ENCODE results near the gene FAIM2.
A peak's percentile ranks its signal among the peaks of the same experiment; 100 is the strongest.
"Not testable (repeated sequence)": the region's sequence is repeated elsewhere in the genome, so short reads cannot be mapped to it uniquely, and the experiment has no call there.

Gene FAIM2

GRCh38 chr12:49855890-49856289 is 47.8 kb downstream of the FAIM2 start:
- not testable (repeated sequence) for H3K4me3 Mint-ChIP-seq, H3K36me3 Mint-ChIP-seq, H3K27ac Mint-ChIP-seq, ATAC-seq, H3K4me1 Mint-ChIP-seq, H3K9me3 Mint-ChIP-seq
- H3K27me3 Mint-ChIP-seq: peaks cover 26% of the 10 kb centered on the region

- H3K27ac Mint-ChIP-seq: no peak overlapping the region
- no peak for ATAC-seq
- peaks cover 26% of the 10 kb centered on the region for H3K27me3 Mint-ChIP-seq
- no peaks in the 10 kb centered on the region for H3K36me3 Mint-ChIP-seq
- no peak overlapping the region for H3K4me3 Mint-ChIP-seq
- H3K4me1 Mint-ChIP-seq: no peaks in the 10 kb centered on the region
- no peaks in the 10 kb centered on the region for H3K9me3 Mint-ChIP-seq
These were observed 48.7 kb downstream of the FAIM2 start for GRCh38 chr12:49854976-49855375.

- H3K27ac Mint-ChIP-seq: no peak overlapping the region
- ATAC-seq: no peak
- no peak overlapping the region for H3K4me3 Mint-ChIP-seq
- H3K9me3 Mint-ChIP-seq: no peaks in the 10 kb centered on the region
- H3K27me3 Mint-ChIP-seq: peaks cover 33% of the 10 kb centered on the region
- H3K4me1 Mint-ChIP-seq: no peaks in the 10 kb centered on the region
- H3K36me3 Mint-ChIP-seq: no peaks in the 10 kb centered on the region
These were observed 50.0 kb downstream of the FAIM2 start for GRCh38 chr12:49853671-49854070.

GRCh38 chr12:49847161-49847560 is 56.5 kb downstream of the FAIM2 start:
- Mint-ChIP-seq H3K9me3 (no peaks in the 10 kb centered on the region), H3K27me3 (peaks cover 12% of the 10 kb centered on the region), H3K36me3 (no peaks in the 10 kb centered on the region), H3K4me3 (no peak overlapping the region), H3K27ac (no peak overlapping the region), H3K4me1 (peaks cover 17% of the 10 kb centered on the region)
- ATAC-seq: no peak

- Mint-ChIP-seq H3K4me1 (peaks cover 28% of the 10 kb centered on the region), H3K9me3 (no peaks in the 10 kb centered on the region), H3K4me3 (no peak overlapping the region), H3K27me3 (peaks cover 11% of the 10 kb centered on the region), H3K36me3 (no peaks in the 10 kb centered on the region), H3K27ac (no peak overlapping the region)
- no peak for ATAC-seq
These were observed 57.7 kb downstream of the FAIM2 start for GRCh38 chr12:49846032-49846431.

GRCh38 chr12:49843876-49844437 is 59.7 kb downstream of the FAIM2 start:
- ATAC-seq: no peak
- H3K4me3 Mint-ChIP-seq: no peak overlapping the region
- H3K4me1 Mint-ChIP-seq: peaks cover 35% of the 10 kb centered on the region
- no peaks in the 10 kb centered on the region for H3K9me3 Mint-ChIP-seq
- peaks cover 6% of the 10 kb centered on the region for H3K27me3 Mint-ChIP-seq
- H3K36me3 Mint-ChIP-seq: no peaks in the 10 kb centered on the region
- H3K27ac Mint-ChIP-seq: no peak overlapping the region

GRCh38 chr12:49843411-49843810 is 60.3 kb downstream of the FAIM2 start:
- H3K4me1 Mint-ChIP-seq: peaks cover 36% of the 10 kb centered on the region
- H3K36me3 Mint-ChIP-seq: no peaks in the 10 kb centered on the region

GRCh38 chr12:49842519-49843352 is 61.0 kb downstream of the FAIM2 start, which contains the start of gene BCDIN3D:
Gene BCDIN3D, minus strand, starts transcription at chr12:49843106. Its CDS starts 19 bp downstream, at chr12:49843087.
- ATAC-seq: peak; percentile 97
- peak within 1 kb of the TSS; percentile 90 for H3K4me3 Mint-ChIP-seq
- no peaks in the 10 kb centered on the region for H3K36me3 Mint-ChIP-seq
- H3K27me3 Mint-ChIP-seq: no peaks in the 10 kb centered on the region
- peak within 1 kb of the TSS; percentile 91 for H3K27ac Mint-ChIP-seq
- peaks cover 36% of the 10 kb centered on the region for H3K4me1 Mint-ChIP-seq
- H3K9me3 Mint-ChIP-seq: no peaks in the 10 kb centered on the region

More at GRCh38 chr12:49843411-49843810, 60.3 kb downstream of the FAIM2 start:
- peak overlapping the region; percentile 90 for H3K4me3 Mint-ChIP-seq
- peak overlapping the region; percentile 91 for H3K27ac Mint-ChIP-seq
- H3K27me3 Mint-ChIP-seq: peaks cover under 1% of the 10 kb centered on the region
- H3K9me3 Mint-ChIP-seq: no peaks in the 10 kb centered on the region
- no peak for ATAC-seq

GRCh38 chr12:49838973-49839633 is 64.6 kb downstream of the FAIM2 start:
- no peak overlapping the region for H3K27ac Mint-ChIP-seq
- no peak for ATAC-seq
- peaks cover 5% of the 10 kb centered on the region for H3K36me3 Mint-ChIP-seq
- no peak overlapping the region for H3K4me3 Mint-ChIP-seq
- no peaks in the 10 kb centered on the region for H3K9me3 Mint-ChIP-seq
- H3K27me3 Mint-ChIP-seq: no peaks in the 10 kb centered on the region
- peaks cover 30% of the 10 kb centered on the region for H3K4me1 Mint-ChIP-seq

GRCh38 chr12:49832836-49833421 is 70.8 kb downstream of the FAIM2 start:
- no peak overlapping the region for H3K27ac Mint-ChIP-seq

GRCh38 chr12:49831717-49832116 is 72.0 kb downstream of the FAIM2 start:
- Mint-ChIP-seq H3K27ac (no peak overlapping the region), H3K36me3 (peaks cover under 1% of the 10 kb centered on the region), H3K4me3 (no peak overlapping the region), H3K27me3 (no peaks in the 10 kb centered on the region), H3K9me3 (no peaks in the 10 kb centered on the region), H3K4me1 (peaks cover 25% of the 10 kb centered on the region)
- ATAC-seq: no peak

More at GRCh38 chr12:49832836-49833421, 70.8 kb downstream of the FAIM2 start:
- Mint-ChIP-seq H3K36me3 (peaks cover 5% of the 10 kb centered on the region), H3K27me3 (no peaks in the 10 kb centered on the region), H3K4me3 (no peak overlapping the region), H3K9me3 (no peaks in the 10 kb centered on the region), H3K4me1 (peaks cover 13% of the 10 kb centered on the region)
- ATAC-seq: no peak

GRCh38 chr12:49828133-49829091 is 75.3 kb downstream of the FAIM2 start, which contains the start of gene NCKAP5L:
Gene NCKAP5L, minus strand, starts transcription at chr12:49828413. Its CDS starts 24,369 bp downstream, at chr12:49804044.
- peaks cover 47% of the 10 kb centered on the region for H3K4me1 Mint-ChIP-seq
- ATAC-seq: peak; percentile 98
- no peaks in the 10 kb centered on the region for H3K27me3 Mint-ChIP-seq
- peak within 1 kb of the TSS; percentile 97 for H3K4me3 Mint-ChIP-seq
- peak within 1 kb of the TSS; percentile 86 for H3K27ac Mint-ChIP-seq
- no peaks in the 10 kb centered on the region for H3K36me3 Mint-ChIP-seq
- H3K9me3 Mint-ChIP-seq: no peaks in the 10 kb centered on the region

GRCh38 chr12:49827401-49828099 is 76.2 kb downstream of the FAIM2 start:
- peak; percentile 38 for ATAC-seq
- no peaks in the 10 kb centered on the region for H3K9me3 Mint-ChIP-seq
- H3K27me3 Mint-ChIP-seq: no peaks in the 10 kb centered on the region
- peak overlapping the region; percentile 97 for H3K4me3 Mint-ChIP-seq
- H3K36me3 Mint-ChIP-seq: no peaks in the 10 kb centered on the region
- H3K27ac Mint-ChIP-seq: peak overlapping the region; percentile 86
- H3K4me1 Mint-ChIP-seq: peaks cover 47% of the 10 kb centered on the region

GRCh38 chr12:49827051-49827400 is 76.7 kb downstream of the FAIM2 start:
- Mint-ChIP-seq H3K36me3 (peaks cover 4% of the 10 kb centered on the region), H3K27ac (no peak overlapping the region)
- no peak for ATAC-seq

More at GRCh38 chr12:49827051-49827400, 76.7 kb downstream of the FAIM2 start:
- H3K4me1 Mint-ChIP-seq: peaks cover 47% of the 10 kb centered on the region
- peak overlapping the region; percentile 97 for H3K4me3 Mint-ChIP-seq
- H3K27me3 Mint-ChIP-seq: no peaks in the 10 kb centered on the region
- no peaks in the 10 kb centered on the region for H3K9me3 Mint-ChIP-seq
